Left lung (tissue), 10 donors: ENCODE results near the gene SLC35E1. TPM values are rescaled to one million over a fixed set of nuclear protein-coding genes. Genes with fewer than 3 reads are reported as not detected.

ENCODE experiments used
- ATAC-seq: fragments of 200-7000 bp; cut with Tn5 transposase; one replicate; pipeline ENCODE4 v1.9.1; 2020; ENCODE audit warnings: moderate library complexity
- DNase-seq, 4 donors: peaks; one replicate each; pipeline ENCODE4 v3.0.0-alpha.2; 2013 to 2020
- H3K27ac ChIP-seq, 2 donors: fragments of 200-600 bp; sonication (generic) in 1 of 2; one replicate each; pipeline versions ENCODE4 v1.5.0 to v1.8.0; 2020 to 2021
- H3K27me3 ChIP-seq, 2 donors: fragments of 200-600 bp; sonication (generic) in 1 of 2; one replicate each; pipeline versions ENCODE4 v1.5.0 to v1.8.0; 2020 to 2021
- H3K36me3 ChIP-seq, 2 donors: fragments of 200-600 bp; sonication (generic) in 1 of 2; one replicate each; pipeline versions ENCODE4 v1.5.0 to v1.8.0; 2020 to 2021
- H3K4me1 ChIP-seq, 2 donors: fragments of 200-600 bp; one replicate each; pipeline ENCODE4 v1.8.0; 2021
- H3K4me3 ChIP-seq, 2 donors: fragments of 200-600 bp; sonication (generic) in 1 of 2; one replicate each; pipeline versions ENCODE4 v1.5.0 to v1.8.0; 2020 to 2021; ENCODE audit warnings: mild to moderate bottlenecking in 1 of 2
- H3K9me3 ChIP-seq, 2 donors: fragments of 200-600 bp; sonication (generic) in 1 of 2; one replicate each; pipeline versions ENCODE4 v1.5.0 to v1.8.0; 2020 to 2021
- CTCF ChIP-seq, 2 donors: fragments of 200-600 bp; sonication (generic) in 1 of 2; IDR thresholded peaks; one replicate each; pipeline versions ENCODE4 v1.5.0 to v1.8.0; 2021; ENCODE audit warnings: antibody characterized with exemption in 2 of 2
- intact Hi-C, 2 donors: fragments of 100-400 bp; cut with DNase I; formaldehyde crosslinking; loops; one replicate each; pipeline versions ENCODE4 v1.11.2 to v1.14.2; 2022
- polyA plus RNA-seq, 6 donors: library from polyadenylated mRNA; unstranded; fragments of 120-200 nt; gene quantifications; one replicate each; pipeline ENCODE4 v1.2.1, GENCODE V29; 2013; ENCODE audit not compliant: insufficient read length in 6 of 6
- total RNA-seq, 2 donors: library from RNA; stranded (reverse); fragmentation: NEBNext Ultra II Directional; extraction: Animal tissue kit (Norgen Biotek cat#: 25700); gene quantifications; one replicate each; pipeline ENCODE4 v1.2.1, GENCODE V29; 2021
- donor health status: DM: no; HTN: yes; CAD: no.
- donor health status: DM: no; HTN: no; CAD: no.

SLC35E1 gene
- total and polyA plus RNA-seq, 8 donors = 46.5 to 56.7 (median 50.6) TPM

GRCh38 chr19:16566161-16566560, 6.1 kb downstream of the SLC35E1 start:
- TF ChIP-seq CTCF (IDR thresholded peaks at IDR 0.05) = no peak
- H3K4me3 ChIP-seq = no peak overlapping the region
- peaks cover 0 to 87% of the 10 kb centered on the region in 2 donors for H3K36me3 ChIP-seq
- peaks cover 21 to 37% of the 10 kb centered on the region in 2 donors for H3K4me1 ChIP-seq
- H3K9me3 ChIP-seq = no peaks in the 10 kb centered on the region
- intact Hi-C loops = no loop called here
- peak overlapping the region in 1 of 2 donors; percentile 69 for H3K27ac ChIP-seq
- H3K27me3 ChIP-seq = no peaks in the 10 kb centered on the region
- no peak for ATAC-seq
- no peak for DNase-seq

GRCh38 chr19:16564842-16565241, 7.4 kb downstream of the SLC35E1 start:
- peaks cover 13 to 24% of the 10 kb centered on the region in 2 donors for H3K4me1 ChIP-seq
- peak in 2 of 4 donors; percentile 7 to 57 for DNase-seq
- no peak overlapping the region for H3K4me3 ChIP-seq
- peak; percentile 50 for ATAC-seq
- no peak for TF ChIP-seq CTCF (IDR thresholded peaks at IDR 0.05)
- H3K36me3 ChIP-seq = peaks cover 0 to 100% of the 10 kb centered on the region in 2 donors
- intact Hi-C loops = no loop called here
- H3K27me3 ChIP-seq = no peaks in the 10 kb centered on the region
- H3K27ac ChIP-seq = peak overlapping the region; percentile 2 to 51
- no peaks in the 10 kb centered on the region for H3K9me3 ChIP-seq

GRCh38 chr19:16562608-16563025, 9.6 kb downstream of the SLC35E1 start:
- peaks cover 5 to 18% of the 10 kb centered on the region in 2 donors for H3K4me1 ChIP-seq
- H3K27ac ChIP-seq = no peak overlapping the region
- ATAC-seq (no peak), DNase-seq (peak in 1 of 4 donors; percentile 3)
- intact Hi-C loops = no loop called here
- peaks cover 0 to 97% of the 10 kb centered on the region in 2 donors for H3K36me3 ChIP-seq
- TF ChIP-seq CTCF (IDR thresholded peaks at IDR 0.05) = no peak
- no peaks in the 10 kb centered on the region for H3K27me3 ChIP-seq
- H3K4me3 ChIP-seq = no peak overlapping the region
- H3K9me3 ChIP-seq = no peaks in the 10 kb centered on the region

DNA sequence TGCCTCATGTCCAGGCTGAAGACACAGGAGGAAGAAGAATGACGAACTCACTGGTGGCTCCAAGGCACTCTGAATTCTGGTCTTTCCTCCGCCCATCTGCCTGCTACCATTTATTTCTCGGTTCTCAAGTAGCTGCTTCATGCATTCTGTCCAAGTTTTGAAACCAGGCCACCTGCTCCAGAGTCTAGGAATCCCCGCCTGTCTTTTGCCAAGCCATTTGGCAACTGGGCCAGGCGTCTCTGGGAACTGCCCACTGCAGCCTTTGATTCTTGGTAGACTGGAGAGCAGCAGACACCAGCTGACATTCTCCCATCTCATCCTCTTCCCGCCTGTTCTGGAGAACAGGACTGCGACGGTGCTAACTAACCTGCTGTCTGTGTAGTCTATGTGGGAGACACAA, 10.8 kb downstream of the SLC35E1 start:
- DNase-seq (peak in 1 of 4 donors; percentile 5), ATAC-seq (no peak)
- H3K4me3 ChIP-seq = no peak overlapping the region
- intact Hi-C loops = no loop called here
- no peak for TF ChIP-seq CTCF (IDR thresholded peaks at IDR 0.05)
- H3K9me3 ChIP-seq = no peaks in the 10 kb centered on the region
- H3K36me3 ChIP-seq = peaks cover 0 to 97% of the 10 kb centered on the region in 2 donors
- no peaks in the 10 kb centered on the region for H3K27me3 ChIP-seq
- H3K27ac ChIP-seq = no peak overlapping the region
- peaks cover 5 to 12% of the 10 kb centered on the region in 2 donors for H3K4me1 ChIP-seq

GRCh38 chr19:16559780-16560276, 12.4 kb downstream of the SLC35E1 start:
- TF ChIP-seq CTCF (IDR thresholded peaks at IDR 0.05) = no peak
- H3K27me3 ChIP-seq = no peaks in the 10 kb centered on the region
- H3K36me3 ChIP-seq = peaks cover 0 to 97% of the 10 kb centered on the region in 2 donors
- peaks cover 0 to 5% of the 10 kb centered on the region in 2 donors for H3K4me1 ChIP-seq
- intact Hi-C loops = no loop called here
- DNase-seq (peak in 1 of 4 donors; percentile 24), ATAC-seq (no peak)
- H3K27ac ChIP-seq = no peak overlapping the region
- H3K9me3 ChIP-seq = no peaks in the 10 kb centered on the region
- H3K4me3 ChIP-seq = no peak overlapping the region
